GM18499 (cell line): ENCODE results near the gene DHX34.
"Not testable (repeated sequence)": the region's sequence is repeated elsewhere in the genome, so short reads cannot be mapped to it uniquely, and the experiment has no call there.

ENCODE experiments used
- ATAC-seq: cut with Tn5 transposase; IDR thresholded peaks from one replicate; pipeline ENCODE4 v1.9.1; 2021; ENCODE audit warnings: moderate number of reproducible peaks; ENCODE audit not compliant: insufficient read depth, unreplicated experiment

Gene DHX34

GRCh38 chr19:47324502-47324901 is 24.6 kb upstream of the DHX34 start:
- ATAC-seq = no peak

GRCh38 chr19:47330466-47330869 is 18.6 kb upstream of the DHX34 start:
- no peak for ATAC-seq

- ATAC-seq = no peak
These were observed 17.6 kb upstream of the DHX34 start for GRCh38 chr19:47331490-47331889.

GRCh38 chr19:47331931-47332547 is 17.1 kb upstream of the DHX34 start, which contains the start of gene C5AR2:
TSS of gene C5AR2 (plus strand) at chr19:47332175. CDS start at chr19:47340800, 8,625 bp downstream.
- ATAC-seq = no peak

GRCh38 chr19:47336765-47337718 is 12.1 kb upstream of the DHX34 start:
- ATAC-seq = not testable (repeated sequence)

- ATAC-seq = no peak
These were observed 9.8 kb upstream of the DHX34 start for GRCh38 chr19:47339196-47339880.

- ATAC-seq = no peak
These were observed 8.5 kb upstream of the DHX34 start for GRCh38 chr19:47340477-47341208.

- ATAC-seq = no peak
These were observed 7.4 kb upstream of the DHX34 start for GRCh38 chr19:47341734-47342133.

GRCh38 chr19:47343194-47343802 is 5.8 kb upstream of the DHX34 start:
- ATAC-seq = no peak

- ATAC-seq = no peak
These were observed 4.7 kb upstream of the DHX34 start for GRCh38 chr19:47344425-47344824.

GRCh38 chr19:47346024-47346423 is 3.1 kb upstream of the DHX34 start:
- ATAC-seq = not testable (repeated sequence)

GRCh38 chr19:47350630-47351029 is 1.5 kb downstream of the DHX34 start:
- ATAC-seq = no peak

GRCh38 chr19:47351548-47351947 is 2.4 kb downstream of the DHX34 start:
- no peak for ATAC-seq

GRCh38 chr19:47352095-47352494 is 3.0 kb downstream of the DHX34 start:
- no peak for ATAC-seq

GRCh38 chr19:47353307-47353712 is 4.2 kb downstream of the DHX34 start:
- no peak for ATAC-seq

GRCh38 chr19:47356900-47357299 is 7.8 kb downstream of the DHX34 start:
- ATAC-seq = no peak

- no peak for ATAC-seq
These were observed 8.9 kb downstream of the DHX34 start for GRCh38 chr19:47357788-47358680.

- ATAC-seq = no peak
These were observed 9.8 kb downstream of the DHX34 start for GRCh38 chr19:47358936-47359335.

- no peak for ATAC-seq
These were observed 13.2 kb downstream of the DHX34 start for GRCh38 chr19:47362321-47362720.
